PC-3 (cell line): ENCODE data around the gene COL6A1. TPM values are rescaled to one million over a fixed set of nuclear protein-coding genes. Genes with fewer than 3 reads are reported as not detected.

ENCODE experiments used
- ATAC-seq: fragments of 200-7000 bp; cut with Tn5 transposase; 2 replicates; pipeline ENCODE4 v1.9.1; 2020; ENCODE audit warnings: mild to moderate bottlenecking, moderate library complexity
- BruUV-seq: library from RNA; stranded (reverse); fragments of 400-500 nt; replicated peaks from 2 replicates; lab custom pipeline; 2021; lab: Mats Ljungman, UMichigan
- CTCF ChIA-PET: fragments of 300-600 bp; sonication (Branson Sonifier 250); formaldehyde crosslinking; loops from one replicate; lab custom pipeline; 2022; ENCODE audit warnings: antibody characterized with exemption; lab: Charles Lee
- POLR2A ChIA-PET: fragments of 300-600 bp; sonication (Branson Sonifier 250); formaldehyde crosslinking; loops from one replicate; lab custom pipeline; 2022; ENCODE audit warnings: antibody characterized with exemption; ENCODE audit not compliant: unreplicated experiment; lab: Charles Lee
- DNase-seq: peaks from one replicate; pipeline ENCODE4 v3.0.0-alpha.2; 2015
- H2AFZ ChIP-seq: fragments of 300-600 bp; sonication (generic); 2 replicates; pipeline ENCODE4 v1.6.0; 2016; ENCODE audit warnings: antibody characterized with exemption, low read length
- H3F3A ChIP-seq: fragments of 300-600 bp; sonication (generic); one replicate; pipeline ENCODE4 v1.6.0; 2017; ENCODE audit warnings: antibody characterized with exemption, low read length, control low read depth, mild to moderate bottlenecking; ENCODE audit not compliant: unreplicated experiment
- H3K27ac ChIP-seq: fragments of 300-600 bp; sonication (generic); 2 replicates; pipeline ENCODE4 v1.5.1; 2016; ENCODE audit warnings: mild to moderate bottlenecking, low read length
- H3K27me3 ChIP-seq: fragments of 300-600 bp; sonication (generic); 2 replicates; pipeline ENCODE4 v1.6.1; 2016; ENCODE audit warnings: low read length, mixed read lengths
- H3K36me3 ChIP-seq: fragments of 300-600 bp; sonication (generic); 2 replicates; pipeline ENCODE4 v1.6.1; 2016; ENCODE audit warnings: low read depth, mixed run types, low read length, mixed read lengths
- H3K4me1 ChIP-seq: fragments of 300-600 bp; sonication (generic); 2 replicates; pipeline ENCODE4 v1.5.1; 2016; ENCODE audit warnings: low read length; ENCODE audit not compliant: insufficient read depth
- H3K4me2 ChIP-seq: fragments of 300-600 bp; sonication (generic); 2 replicates; pipeline ENCODE4 v1.6.0; 2016; ENCODE audit warnings: low read length
- H3K4me3 ChIP-seq: fragments of 300-600 bp; sonication (generic); 2 replicates; pipeline ENCODE4 v1.5.1; 2016; ENCODE audit warnings: mild to moderate bottlenecking, low read length, mixed read lengths
- H3K79me2 ChIP-seq: fragments of 300-600 bp; sonication (generic); 2 replicates; pipeline ENCODE4 v1.6.1; 2017; ENCODE audit warnings: low read length, mixed read lengths
- H3K9ac ChIP-seq: fragments of 300-600 bp; sonication (generic); 2 replicates; pipeline ENCODE4 v1.6.0; 2016; ENCODE audit warnings: mild to moderate bottlenecking, low read length
- H3K9me2 ChIP-seq: fragments of 300-600 bp; sonication (generic); replicated peaks from 2 replicates; pipeline ENCODE4 v1.6.1; 2016; ENCODE audit warnings: mixed run types, low read length, mixed read lengths
- H3K9me3 ChIP-seq: fragments of 300-600 bp; sonication (generic); 2 replicates; pipeline ENCODE4 v1.6.1; 2016; ENCODE audit warnings: low read length, mixed read lengths
- H4K20me1 ChIP-seq: fragments of 300-600 bp; sonication (generic); 2 replicates; pipeline ENCODE4 v1.6.1; 2016; ENCODE audit warnings: low read length, mixed read lengths
- CTCF ChIP-seq: fragments of 300-600 bp; sonication (generic); conservative IDR thresholded peaks from 2 replicates; pipeline ENCODE4 v1.5.1; 2017; ENCODE audit warnings: antibody characterized with exemption, low read depth, mild to moderate bottlenecking, low read length
- EZH2 ChIP-seq: fragments of 300-600 bp; sonication (generic); IDR thresholded peaks from one replicate; pipeline ENCODE4 v1.6.1; 2017; ENCODE audit warnings: antibody characterized with exemption, mild to moderate bottlenecking, low read length; ENCODE audit not compliant: unreplicated experiment
- EZH2phosphoT487 ChIP-seq: fragments of 300-600 bp; sonication (generic); IDR thresholded peaks from 2 replicates; pipeline ENCODE4 v1.6.1; 2018; ENCODE audit warnings: mild to moderate bottlenecking, antibody characterized with exemption, low read length, borderline replicate concordance
- intact Hi-C: fragments of 100-400 bp; cut with micrococcal nuclease; formaldehyde crosslinking; loops from 2 replicates; pipeline ENCODE4 v1.9.0; 2023
- total RNA-seq: library from RNA; depleted of rRNA; stranded (reverse); fragments of >200 nt; gene quantifications from 2 replicates; pipeline ENCODE4 v1.2.3, GENCODE V29; 2014

The COL6A1 gene
- total RNA-seq, 1 experiment from 2014 or later, result 487 TPM

- H3K27me3 ChIP-seq, result no peaks in the 10 kb centered on the region
- H3K9ac ChIP-seq, result peak overlapping the region; percentile 98
- intact Hi-C loops, result loop anchor here (5.0 kb wide), 1 partner anchor 68 kb away; no protein-coding TSS in a partner anchor
- H3K4me1 ChIP-seq, result peaks cover 34% of the 10 kb centered on the region
- POLR2A ChIA-PET, result interaction anchor here (0.5 to 0.6 kb wide), 2 partner anchors 97 to 1057 kb away, joined by 3 read pairs; no protein-coding TSS in a partner anchor
- no peaks in the 10 kb centered on the region for H3K9me3 ChIP-seq
- H4K20me1 ChIP-seq, result peaks cover 22% of the 10 kb centered on the region
- ATAC-seq, result peak; percentile 59
- H3K27ac ChIP-seq, result peak overlapping the region; percentile 39
- peak overlapping the region; percentile 97 for H3K4me2 ChIP-seq
- peak overlapping the region; percentile 88 for H3K4me3 ChIP-seq
- no peak for TF ChIP-seq CTCF
- TF ChIP-seq EZH2, result no peak
- TF ChIP-seq EZH2phosphoT487, result no peak
- H3K9me2 ChIP-seq, result no peaks in the 10 kb centered on the region
- CTCF ChIA-PET, result interaction anchor here (0.5 to 2.0 kb wide), 3 partner anchors 10 to 341 kb away, joined by 3 to 7 read pairs (median 4); no protein-coding TSS in a partner anchor
- peaks cover 60% of the 10 kb centered on the region for H3K79me2 ChIP-seq
- H3F3A ChIP-seq, result peaks cover 4% of the 10 kb centered on the region
- peaks cover 27% of the 10 kb centered on the region for H3K36me3 ChIP-seq
- peak; percentile 65 for DNase-seq
- no peak overlapping the region for H2AFZ ChIP-seq
- no TSS peak for BruUV-seq
Measured at GRCh38 chr21:45983981-45984551, 2.5 kb downstream of the COL6A1 start.

GRCh38 chr21:45984584-45985095 lies 3.1 kb downstream of the COL6A1 start:
- peaks cover 60% of the 10 kb centered on the region for H3K79me2 ChIP-seq
- peaks cover 27% of the 10 kb centered on the region for H3K36me3 ChIP-seq
- ChIA-PET CTCF (no interaction called here), POLR2A (interaction anchor here (0.6 kb wide), 1 partner anchor 97 kb away, joined by 3 read pairs; no protein-coding TSS in a partner anchor)
- no peaks in the 10 kb centered on the region for H3K27me3 ChIP-seq
- peak overlapping the region; percentile 97 for H3K4me2 ChIP-seq
- DNase-seq (no peak), ATAC-seq (no peak)
- H3K9ac ChIP-seq, result peak overlapping the region; percentile 98
- no peaks in the 10 kb centered on the region for H3K9me2 ChIP-seq
- H2AFZ ChIP-seq, result no peak overlapping the region
- H3F3A ChIP-seq, result peaks cover 1% of the 10 kb centered on the region
- BruUV-seq, result TSS peak; percentile 8
- H3K4me3 ChIP-seq, result peak overlapping the region; percentile 88; the same call in 1 of the 2 replicates
- intact Hi-C loops, result loop anchor here (5.0 kb wide), 1 partner anchor 68 kb away; no protein-coding TSS in a partner anchor
- no peak for TF ChIP-seq EZH2phosphoT487
- TF ChIP-seq EZH2, result no peak
- TF ChIP-seq CTCF, result no peak
- peaks cover 22% of the 10 kb centered on the region for H4K20me1 ChIP-seq
- peaks cover 28% of the 10 kb centered on the region for H3K4me1 ChIP-seq
- H3K27ac ChIP-seq, result peak overlapping the region; percentile 39
- H3K9me3 ChIP-seq, result no peaks in the 10 kb centered on the region
